ENCODE measurements around the gene CALML5. TPM values are rescaled to one million over a fixed set of nuclear protein-coding genes. Genes with fewer than 3 reads are reported as not detected.
A peak's percentile ranks its signal among the peaks of the same experiment; 100 is the strongest.

CALML5 gene
- total and polyA plus RNA-seq, 7 donors: not detected

GRCh38 chr10:5502571-5503476, 3.5 kb upstream of the CALML5 start:
- Histone ChIP-seq H3K4me1 (peaks cover 0 to 14% (median 0%) of the 10 kb centered on the region in 4 donors), H3K36me3 (no peaks in the 10 kb centered on the region), H3K27me3 (no peaks in the 10 kb centered on the region), H3K9me3 (no peaks in the 10 kb centered on the region), H3K4me3 (no peak overlapping the region), H3K27ac (no peak overlapping the region)
- intact Hi-C loops (cut with DNase I): no loop called here
- 81 to 88% methylated on average over 14 of the region's 14 CpGs for WGBS, 2 donors
- TF ChIP-seq POLR2A (IDR thresholded peaks at IDR 0.05) (no peak), POLR2AphosphoS5 (IDR thresholded peaks at IDR 0.05) (no peak), EP300 (IDR thresholded peaks at IDR 0.05) (no peak), CTCF (IDR thresholded peaks at IDR 0.05) (no peak)
- peak; percentile 50 for DNase-seq

- H3K9me3 ChIP-seq: no peaks in the 10 kb centered on the region
- intact Hi-C loops (cut with DNase I): no loop called here
- WGBS, 2 donors: 79 to 81% methylated on average over 12 of the region's 12 CpGs
- H3K27me3 ChIP-seq: no peaks in the 10 kb centered on the region
- H3K27ac ChIP-seq: no peak overlapping the region
- DNase-seq: peak; percentile 57
- TF ChIP-seq EP300 (IDR thresholded peaks at IDR 0.05) (no peak), CTCF (IDR thresholded peaks at IDR 0.05) (no peak)
- H3K36me3 ChIP-seq: no peaks in the 10 kb centered on the region
- H3K4me3 ChIP-seq: no peak overlapping the region
- H3K4me1 ChIP-seq: peaks cover 0 to 14% (median 0%) of the 10 kb centered on the region in 4 donors
Observed at GRCh38 chr10:5502061-5502521, 2.7 kb upstream of the CALML5 start.

- H3K27ac ChIP-seq: no peak overlapping the region
- TF ChIP-seq EP300 (IDR thresholded peaks at IDR 0.05) (no peak), CTCF (IDR thresholded peaks at IDR 0.05) (no peak), POLR2A (IDR thresholded peaks at IDR 0.05) (no peak), POLR2AphosphoS5 (IDR thresholded peaks at IDR 0.05) (no peak)
- no peaks in the 10 kb centered on the region for H3K36me3 ChIP-seq
- H3K27me3 ChIP-seq: no peaks in the 10 kb centered on the region
- H3K4me1 ChIP-seq: peaks cover 0 to 2% (median 0%) of the 10 kb centered on the region in 4 donors
- H3K4me3 ChIP-seq: no peak overlapping the region
- peak; percentile 24 for DNase-seq
- intact Hi-C loops (cut with DNase I): no loop called here
- 65 to 82% methylated on average over 5 of the region's 5 CpGs for WGBS, 2 donors
- H3K9me3 ChIP-seq: no peaks in the 10 kb centered on the region
Observed at GRCh38 chr10:5500910-5501309, 1.5 kb upstream of the CALML5 start.

- no peak overlapping the region for H3K4me3 ChIP-seq
- intact Hi-C loops (cut with DNase I): no loop called here
- no peaks in the 10 kb centered on the region for H3K9me3 ChIP-seq
- no peak overlapping the region for H3K27ac ChIP-seq
- DNase-seq: peak; percentile 24
- no peaks in the 10 kb centered on the region for H3K36me3 ChIP-seq
- H3K4me1 ChIP-seq: no peaks in the 10 kb centered on the region
- TF ChIP-seq EP300 (IDR thresholded peaks at IDR 0.05) (no peak), POLR2A (IDR thresholded peaks at IDR 0.05) (no peak), CTCF (IDR thresholded peaks at IDR 0.05) (no peak), POLR2AphosphoS5 (IDR thresholded peaks at IDR 0.05) (no peak)
- H3K27me3 ChIP-seq: no peaks in the 10 kb centered on the region
- 94% methylated on average over 7 of the region's 7 CpGs for WGBS, 2 donors
Observed at GRCh38 chr10:5500162-5500670, 846 bp upstream of the CALML5 start.
